GM19438 (cell line): ENCODE measurements around the gene FKBP8.
"Not testable (repeated sequence)": the region's sequence is repeated elsewhere in the genome, so short reads cannot be mapped to it uniquely, and the experiment has no call there.

Experiments used
- ATAC-seq: cut with Tn5 transposase; IDR thresholded peaks from one replicate; pipeline ENCODE4 v1.9.1; 2021; ENCODE audit warnings: low read depth; ENCODE audit not compliant: unreplicated experiment

The FKBP8 gene

GRCh38 chr19:18522862-18523440 is 20.4 kb downstream of the FKBP8 start:
- not testable (repeated sequence) for ATAC-seq

- ATAC-seq: peak; percentile 85
Observed at GRCh38 chr19:18522124-18522861, 21.1 kb downstream of the FKBP8 start.

- peak; percentile 2 for ATAC-seq
Observed at GRCh38 chr19:18521692-18522123, 21.7 kb downstream of the FKBP8 start, which contains the start of gene ELL. Gene ELL, minus strand, starts transcription at chr19:18522070. Its CDS starts 15 bp downstream, at chr19:18522055.

GRCh38 chr19:18520848-18521691 is 22.3 kb downstream of the FKBP8 start:
- no peak for ATAC-seq

- ATAC-seq: no peak
Observed at GRCh38 chr19:18519962-18520847, 23.2 kb downstream of the FKBP8 start.

- ATAC-seq: no peak
Observed at GRCh38 chr19:18518639-18519038, 24.7 kb downstream of the FKBP8 start.

GRCh38 chr19:18517606-18518005 is 25.8 kb downstream of the FKBP8 start:
- ATAC-seq: no peak

- no peak for ATAC-seq
Observed at GRCh38 chr19:18515959-18516358, 27.4 kb downstream of the FKBP8 start.

- no peak for ATAC-seq
Observed at GRCh38 chr19:18514800-18515682, 28.3 kb downstream of the FKBP8 start.

GRCh38 chr19:18513868-18514267 is 29.5 kb downstream of the FKBP8 start:
- ATAC-seq: no peak

- no peak for ATAC-seq
Observed at GRCh38 chr19:18510216-18510615, 33.2 kb downstream of the FKBP8 start.

GRCh38 chr19:18508585-18508984 is 34.8 kb downstream of the FKBP8 start:
- ATAC-seq: no peak

GRCh38 chr19:18507727-18508440 is 35.5 kb downstream of the FKBP8 start:
- no peak for ATAC-seq

GRCh38 chr19:18507021-18507726 is 36.2 kb downstream of the FKBP8 start:
- ATAC-seq: no peak

- no peak for ATAC-seq
Observed at GRCh38 chr19:18506101-18506930, 37.1 kb downstream of the FKBP8 start.

- no peak for ATAC-seq
Observed at GRCh38 chr19:18504886-18505610, 38.3 kb downstream of the FKBP8 start.
